C4-2B (cell line): ENCODE data around the gene CDK15.

Experiments used
- ZFX ChIP-seq: fragments of 450-650 bp; IDR thresholded peaks from 2 replicates; pipeline ENCODE4 v1.6.1; 2017
- TF ChIP-seq, protein P1 (sequence below): fragments of 450-650 bp; conservative IDR thresholded peaks from 2 replicates; pipeline ENCODE4 v1.5.1; 2017; ENCODE audit warnings: mild to moderate bottlenecking

DNA sequence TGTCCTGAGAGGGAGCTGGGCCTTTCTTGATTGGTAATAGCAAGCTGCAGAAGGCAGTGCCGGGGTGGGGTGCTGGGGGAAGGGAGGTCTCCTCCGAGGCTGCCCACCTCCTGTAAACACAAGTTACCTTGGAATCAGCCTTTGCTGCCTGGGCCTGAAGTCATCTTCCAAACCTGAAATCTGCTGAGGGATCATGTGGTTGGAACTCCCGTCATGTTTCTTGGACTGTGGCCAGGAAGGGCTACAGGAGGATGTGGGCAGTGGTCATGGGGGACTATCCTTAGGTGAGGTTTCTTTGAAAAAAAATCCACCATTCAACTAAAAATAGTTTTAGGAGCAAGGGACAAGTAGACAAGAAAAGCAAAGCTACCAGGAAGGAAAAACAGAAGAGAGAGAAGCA, 74.2 kb downstream of the CDK15 start:
- TF ChIP-seq, protein P1, sequence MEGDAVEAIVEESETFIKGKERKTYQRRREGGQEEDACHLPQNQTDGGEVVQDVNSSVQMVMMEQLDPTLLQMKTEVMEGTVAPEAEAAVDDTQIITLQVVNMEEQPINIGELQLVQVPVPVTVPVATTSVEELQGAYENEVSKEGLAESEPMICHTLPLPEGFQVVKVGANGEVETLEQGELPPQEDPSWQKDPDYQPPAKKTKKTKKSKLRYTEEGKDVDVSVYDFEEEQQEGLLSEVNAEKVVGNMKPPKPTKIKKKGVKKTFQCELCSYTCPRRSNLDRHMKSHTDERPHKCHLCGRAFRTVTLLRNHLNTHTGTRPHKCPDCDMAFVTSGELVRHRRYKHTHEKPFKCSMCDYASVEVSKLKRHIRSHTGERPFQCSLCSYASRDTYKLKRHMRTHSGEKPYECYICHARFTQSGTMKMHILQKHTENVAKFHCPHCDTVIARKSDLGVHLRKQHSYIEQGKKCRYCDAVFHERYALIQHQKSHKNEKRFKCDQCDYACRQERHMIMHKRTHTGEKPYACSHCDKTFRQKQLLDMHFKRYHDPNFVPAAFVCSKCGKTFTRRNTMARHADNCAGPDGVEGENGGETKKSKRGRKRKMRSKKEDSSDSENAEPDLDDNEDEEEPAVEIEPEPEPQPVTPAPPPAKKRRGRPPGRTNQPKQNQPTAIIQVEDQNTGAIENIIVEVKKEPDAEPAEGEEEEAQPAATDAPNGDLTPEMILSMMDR: no peak
- TF ChIP-seq ZFX: no peak
